Skeletal muscle tissue (tissue), 4 donors: ENCODE results near the gene PHF21B. TPM values are rescaled to one million over a fixed set of nuclear protein-coding genes. Genes with fewer than 3 reads are reported as not detected.
"Not testable (repeated sequence)": the region's sequence is repeated elsewhere in the genome, so short reads cannot be mapped to it uniquely, and the experiment has no call there.

ENCODE experiments used
- H3K27ac ChIP-seq: one replicate; pipeline ENCODE4 v1.7.0; 2013; ENCODE audit warnings: mild to moderate bottlenecking, low read depth, low read length, inconsistent platforms
- H3K27me3 ChIP-seq, 3 donors: one replicate each; pipeline ENCODE4 v1.7.0; 2013; ENCODE audit warnings: low read length in 3 of 3; ENCODE audit not compliant: control insufficient read depth in 3 of 3, insufficient read depth in 3 of 3
- H3K36me3 ChIP-seq, 3 donors: one replicate each; pipeline ENCODE4 v1.7.0; 2013; ENCODE audit warnings: low read length in 3 of 3; ENCODE audit not compliant: control insufficient read depth in 3 of 3, insufficient read depth in 3 of 3
- H3K4me1 ChIP-seq, 3 donors: one replicate each; pipeline ENCODE4 v1.7.0; 2013; ENCODE audit warnings: low read length in 3 of 3, mild to moderate bottlenecking in 3 of 3; ENCODE audit not compliant: control insufficient read depth in 3 of 3, insufficient read depth in 3 of 3
- H3K4me3 ChIP-seq, 3 donors: one replicate each; pipeline ENCODE4 v1.7.0; 2013; ENCODE audit warnings: low read length in 3 of 3
- H3K9ac ChIP-seq, 3 donors: one replicate each; pipeline ENCODE4 v1.7.0; 2013; ENCODE audit warnings: low read length in 3 of 3, mild to moderate bottlenecking in 3 of 3, moderate library complexity in 2 of 3, low read depth in 1 of 3
- H3K9me3 ChIP-seq, 3 donors: one replicate each; pipeline ENCODE4 v1.7.0; 2013; ENCODE audit warnings: low read length in 3 of 3; ENCODE audit not compliant: control insufficient read depth in 3 of 3
- total RNA-seq: library from RNA; depleted of rRNA; stranded (reverse); fragments of >200 nt; gene quantifications from one replicate; pipeline ENCODE4 v1.2.3, GENCODE V29; 2014
- donor health status: Osteomylitis.

PHF21B gene
- total RNA-seq, 1 donor from 2014 or later = 1.0 TPM

GRCh38 chr22:44969817-44970216 is 40.0 kb downstream of the PHF21B start:
- H3K4me3 ChIP-seq = no peak overlapping the region
- peaks cover 6 to 33% (median 30%) of the 10 kb centered on the region in 3 donors for H3K27me3 ChIP-seq
- no peak overlapping the region for H3K27ac ChIP-seq
- H3K36me3 ChIP-seq = no peaks in the 10 kb centered on the region
- H3K9ac ChIP-seq = no peak overlapping the region
- H3K4me1 ChIP-seq = no peaks in the 10 kb centered on the region
- H3K9me3 ChIP-seq = no peaks in the 10 kb centered on the region

- Histone ChIP-seq H3K4me1 (no peaks in the 10 kb centered on the region), H3K36me3 (no peaks in the 10 kb centered on the region), H3K9ac (no peak overlapping the region), H3K9me3 (no peaks in the 10 kb centered on the region), H3K4me3 (no peak overlapping the region), H3K27me3 (peaks cover 8 to 33% (median 33%) of the 10 kb centered on the region in 3 donors), H3K27ac (no peak overlapping the region)
Observed at GRCh38 chr22:44968736-44969135, 41.1 kb downstream of the PHF21B start.

- H3K9ac ChIP-seq = no peak overlapping the region
- no peaks in the 10 kb centered on the region for H3K4me1 ChIP-seq
- H3K4me3 ChIP-seq = no peak overlapping the region
- no peak overlapping the region for H3K27ac ChIP-seq
- peaks cover 8 to 11% (median 11%) of the 10 kb centered on the region in 3 donors for H3K27me3 ChIP-seq
- no peaks in the 10 kb centered on the region for H3K36me3 ChIP-seq
- no peaks in the 10 kb centered on the region for H3K9me3 ChIP-seq
Observed at GRCh38 chr22:44965171-44965570, 44.6 kb downstream of the PHF21B start.

- H3K36me3 ChIP-seq = no peaks in the 10 kb centered on the region
- H3K4me3 ChIP-seq = no peak overlapping the region
- H3K4me1 ChIP-seq = no peaks in the 10 kb centered on the region
- H3K27ac ChIP-seq = no peak overlapping the region
- no peak overlapping the region for H3K9ac ChIP-seq
- H3K9me3 ChIP-seq = no peaks in the 10 kb centered on the region
- peaks cover 7 to 13% (median 8%) of the 10 kb centered on the region in 3 donors for H3K27me3 ChIP-seq
Observed at GRCh38 chr22:44964722-44965078, 45.1 kb downstream of the PHF21B start.

- H3K36me3 ChIP-seq = no peaks in the 10 kb centered on the region
- H3K4me3 ChIP-seq = no peak overlapping the region
- H3K27ac ChIP-seq = no peak overlapping the region
- H3K9me3 ChIP-seq = no peaks in the 10 kb centered on the region
- H3K9ac ChIP-seq = no peak overlapping the region
- peaks cover 8 to 14% (median 13%) of the 10 kb centered on the region in 3 donors for H3K27me3 ChIP-seq
- H3K4me1 ChIP-seq = no peaks in the 10 kb centered on the region
Observed at GRCh38 chr22:44963832-44964721, 45.7 kb downstream of the PHF21B start.

- Histone ChIP-seq H3K9ac (no peak overlapping the region), H3K4me3 (no peak overlapping the region), H3K4me1 (no peaks in the 10 kb centered on the region), H3K36me3 (no peaks in the 10 kb centered on the region), H3K9me3 (no peaks in the 10 kb centered on the region), H3K27ac (no peak overlapping the region), H3K27me3 (peaks cover 7 to 15% (median 14%) of the 10 kb centered on the region in 3 donors)
Observed at GRCh38 chr22:44962741-44963454, 46.9 kb downstream of the PHF21B start.

GRCh38 chr22:44961682-44962081 is 48.1 kb downstream of the PHF21B start:
- not testable (repeated sequence) for H3K36me3 ChIP-seq, H3K27ac ChIP-seq, H3K4me3 ChIP-seq, H3K9me3 ChIP-seq, H3K4me1 ChIP-seq, H3K9ac ChIP-seq
- H3K27me3 ChIP-seq = peaks cover 2 to 16% (median 14%) of the 10 kb centered on the region in 3 donors

GRCh38 chr22:44956840-44957767 is 52.7 kb downstream of the PHF21B start:
- no peak overlapping the region for H3K9ac ChIP-seq
- H3K9me3 ChIP-seq = no peaks in the 10 kb centered on the region
- no peak overlapping the region for H3K27ac ChIP-seq
- peaks cover 2 to 29% (median 28%) of the 10 kb centered on the region in 3 donors for H3K27me3 ChIP-seq
- no peak overlapping the region for H3K4me3 ChIP-seq
- no peaks in the 10 kb centered on the region for H3K4me1 ChIP-seq
- no peaks in the 10 kb centered on the region for H3K36me3 ChIP-seq

- H3K9ac ChIP-seq = no peak overlapping the region
- H3K4me1 ChIP-seq = no peaks in the 10 kb centered on the region
- H3K27me3 ChIP-seq = peaks cover 2 to 36% (median 35%) of the 10 kb centered on the region in 3 donors
- peaks cover 0 to 6% (median 3%) of the 10 kb centered on the region in 3 donors for H3K9me3 ChIP-seq
- H3K4me3 ChIP-seq = no peak overlapping the region
- no peaks in the 10 kb centered on the region for H3K36me3 ChIP-seq
- H3K27ac ChIP-seq = no peak overlapping the region
Observed at GRCh38 chr22:44955102-44955501, 54.7 kb downstream of the PHF21B start.
